Measurements from ENCODE around the gene PDLIM3.
"Not testable (repeated sequence)": the region's sequence is repeated elsewhere in the genome, so short reads cannot be mapped to it uniquely, and the experiment has no call there.

PDLIM3 gene

DNA sequence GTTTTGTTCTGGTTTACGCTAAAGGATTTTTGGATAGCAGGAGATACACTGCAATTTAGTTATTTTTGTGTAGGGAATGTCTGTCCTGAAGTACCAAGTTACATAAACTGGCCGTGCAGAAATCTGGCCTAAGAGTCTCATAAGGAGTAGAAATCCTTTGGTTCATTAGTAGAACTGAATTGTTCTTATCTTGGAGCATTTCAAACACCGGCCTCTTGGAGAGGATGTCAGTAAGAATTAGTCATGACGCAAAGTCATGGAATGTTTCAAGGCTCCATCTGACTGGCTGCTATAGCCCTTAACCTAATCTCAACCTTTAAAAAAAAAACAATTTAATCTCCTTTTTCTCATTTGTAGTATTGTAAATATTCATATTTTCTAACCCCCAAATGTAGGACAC is 15.2 kb downstream of the PDLIM3 start:
- H3K4me3 ChIP-seq (ENCODE audit: low read length in 2 of 2): no peak overlapping the region

DNA sequence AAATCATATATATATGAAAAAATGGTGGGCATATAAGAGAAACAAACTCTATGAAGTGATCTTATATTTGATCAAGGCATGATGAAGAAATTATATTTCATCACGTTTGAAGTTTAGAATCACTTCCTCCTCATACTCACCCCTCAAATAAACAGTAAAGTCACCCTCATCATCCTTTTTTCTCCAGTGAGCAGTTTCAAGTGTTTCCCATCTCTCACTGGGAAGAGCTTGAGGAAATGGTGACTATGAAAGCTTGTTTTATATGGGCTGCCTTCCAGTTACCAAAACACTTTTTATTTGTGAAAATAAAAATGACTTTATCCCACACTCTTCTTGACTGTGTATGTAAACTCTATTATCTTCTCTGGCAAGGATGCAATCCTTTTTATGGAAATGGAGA is 16.8 kb downstream of the PDLIM3 start:
- no peaks in the 10 kb centered on the region for H3K36me3 ChIP-seq (ENCODE audit: control insufficient read depth in 2 of 2, insufficient read depth in 2 of 2, low read length in 2 of 2)
- H3K4me3 ChIP-seq (ENCODE audit: low read length in 2 of 2): no peak overlapping the region
- peaks cover 5 to 8% of the 10 kb centered on the region in 2 donors for H3K4me1 ChIP-seq (ENCODE audit: control insufficient read depth in 2 of 2, insufficient read depth in 2 of 2, low read length in 2 of 2)
- no peak overlapping the region for H3K27ac ChIP-seq (ENCODE audit: low read depth in 2 of 2, low read length in 2 of 2)
- H3K9ac ChIP-seq (ENCODE audit: low read depth in 1 of 2, low read length in 2 of 2): no peak overlapping the region
- peaks cover 0 to 4% of the 10 kb centered on the region in 2 donors for H3K27me3 ChIP-seq (ENCODE audit: control insufficient read depth in 2 of 2, insufficient read depth in 2 of 2, low read length in 2 of 2)
- H3K9me3 ChIP-seq (ENCODE audit: control insufficient read depth in 2 of 2, low read length in 2 of 2): no peaks in the 10 kb centered on the region

More for the DNA sequence above, 15.2 kb downstream of the PDLIM3 start:
- Histone ChIP-seq H3K36me3 (ENCODE audit: control insufficient read depth in 2 of 2, insufficient read depth in 2 of 2, low read length in 2 of 2) (peaks cover 0 to 2% of the 10 kb centered on the region in 2 donors), H3K4me1 (ENCODE audit: control insufficient read depth in 2 of 2, insufficient read depth in 2 of 2, low read length in 2 of 2) (no peaks in the 10 kb centered on the region), H3K9me3 (ENCODE audit: control insufficient read depth in 2 of 2, low read length in 2 of 2) (no peaks in the 10 kb centered on the region), H3K9ac (ENCODE audit: low read depth in 1 of 2, low read length in 2 of 2) (no peak overlapping the region), H3K27me3 (ENCODE audit: control insufficient read depth in 2 of 2, insufficient read depth in 2 of 2, low read length in 2 of 2) (peaks cover 0 to 6% of the 10 kb centered on the region in 2 donors), H3K27ac (ENCODE audit: low read depth in 2 of 2, low read length in 2 of 2) (no peak overlapping the region)

DNA sequence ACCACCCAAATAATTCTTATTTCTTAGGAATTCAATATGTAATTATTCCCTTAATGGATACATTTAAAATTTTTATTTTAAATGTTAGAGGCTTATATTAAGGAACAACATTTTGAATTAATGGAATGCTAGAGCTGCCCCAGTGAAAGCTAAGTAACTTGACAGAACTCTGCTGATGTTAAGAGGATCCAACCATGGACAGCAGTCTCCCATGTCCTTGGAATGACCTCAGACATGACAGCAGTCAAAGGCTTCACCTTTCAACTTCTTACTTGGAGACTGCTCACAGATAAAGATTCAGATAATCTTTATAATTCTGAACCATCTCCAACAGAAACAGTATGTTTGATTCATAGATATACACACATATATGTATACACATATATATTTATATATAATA is 17.2 kb downstream of the PDLIM3 start:
- H3K9ac ChIP-seq (ENCODE audit: low read depth in 1 of 2, low read length in 2 of 2): no peak overlapping the region
- H3K4me3 ChIP-seq (ENCODE audit: low read length in 2 of 2): no peak overlapping the region
- no peaks in the 10 kb centered on the region for H3K9me3 ChIP-seq (ENCODE audit: control insufficient read depth in 2 of 2, low read length in 2 of 2)
- H3K27me3 ChIP-seq (ENCODE audit: control insufficient read depth in 2 of 2, insufficient read depth in 2 of 2, low read length in 2 of 2): peaks cover 0 to 4% of the 10 kb centered on the region in 2 donors
- no peak overlapping the region for H3K27ac ChIP-seq (ENCODE audit: low read depth in 2 of 2, low read length in 2 of 2)
- H3K36me3 ChIP-seq (ENCODE audit: control insufficient read depth in 2 of 2, insufficient read depth in 2 of 2, low read length in 2 of 2): no peaks in the 10 kb centered on the region
- H3K4me1 ChIP-seq (ENCODE audit: control insufficient read depth in 2 of 2, insufficient read depth in 2 of 2, low read length in 2 of 2): peaks cover 8 to 11% of the 10 kb centered on the region in 2 donors

DNA sequence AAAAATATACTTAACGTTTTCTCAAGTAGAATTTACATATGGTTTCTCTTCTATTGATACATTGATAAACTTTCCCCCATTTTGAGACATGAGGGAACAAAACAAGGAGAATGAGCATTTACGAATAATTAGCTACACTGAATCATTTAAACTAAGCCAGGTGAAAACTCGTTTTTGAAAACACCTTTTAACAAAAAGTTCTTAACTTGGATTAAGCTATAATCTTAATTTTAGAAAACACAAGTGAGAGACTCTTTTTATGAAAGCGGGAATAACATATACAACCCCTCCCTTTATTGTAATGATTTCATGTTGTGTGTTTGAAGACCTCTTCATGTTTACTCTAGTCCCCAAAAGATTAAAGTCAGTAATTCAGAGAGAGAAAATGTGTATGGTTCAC is 20.1 kb downstream of the PDLIM3 start:
- Histone ChIP-seq H3K27me3 (ENCODE audit: control insufficient read depth in 2 of 2, insufficient read depth in 2 of 2, low read length in 2 of 2) (peaks cover 0 to 4% of the 10 kb centered on the region in 2 donors), H3K27ac (ENCODE audit: low read depth in 2 of 2, low read length in 2 of 2) (no peak overlapping the region), H3K9me3 (ENCODE audit: control insufficient read depth in 2 of 2, low read length in 2 of 2) (no peaks in the 10 kb centered on the region), H3K9ac (ENCODE audit: low read depth in 1 of 2, low read length in 2 of 2) (no peak overlapping the region), H3K4me3 (ENCODE audit: low read length in 2 of 2) (no peak overlapping the region), H3K4me1 (ENCODE audit: control insufficient read depth in 2 of 2, insufficient read depth in 2 of 2, low read length in 2 of 2) (peaks cover 11 to 15% of the 10 kb centered on the region in 2 donors), H3K36me3 (ENCODE audit: control insufficient read depth in 2 of 2, insufficient read depth in 2 of 2, low read length in 2 of 2) (no peaks in the 10 kb centered on the region)

DNA sequence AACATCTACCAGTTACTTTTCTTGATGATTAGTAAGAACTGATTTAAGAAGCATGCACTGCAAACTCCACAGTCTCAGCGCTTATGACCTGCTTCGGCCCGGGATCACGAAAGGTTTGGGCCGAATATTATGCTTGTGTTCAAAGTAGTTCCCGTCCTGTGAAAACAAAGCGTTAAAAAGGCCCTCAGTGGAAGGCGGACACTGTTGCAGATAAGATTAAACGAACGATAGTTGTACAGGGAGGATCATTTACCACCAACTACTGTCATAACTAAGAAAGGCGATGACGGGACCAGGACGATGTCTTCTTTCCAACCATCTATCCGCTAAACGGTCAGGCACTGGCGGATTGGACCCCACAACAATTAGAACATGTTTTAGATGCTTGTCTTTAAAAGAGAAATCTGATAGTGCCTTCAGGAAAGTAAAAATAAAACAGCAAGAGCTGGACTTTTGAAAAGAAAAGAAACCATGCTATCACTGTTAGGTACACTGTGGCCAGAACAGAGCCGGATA is 21.1 kb downstream of the PDLIM3 start:
- peak overlapping the region in 1 of 2 donors; percentile 22 for H3K27ac ChIP-seq (ENCODE audit: low read depth in 2 of 2, low read length in 2 of 2)
- no peaks in the 10 kb centered on the region for H3K36me3 ChIP-seq (ENCODE audit: control insufficient read depth in 2 of 2, insufficient read depth in 2 of 2, low read length in 2 of 2)
- H3K4me1 ChIP-seq (ENCODE audit: control insufficient read depth in 2 of 2, insufficient read depth in 2 of 2, low read length in 2 of 2): peaks cover 11 to 15% of the 10 kb centered on the region in 2 donors
- H3K9ac ChIP-seq (ENCODE audit: low read depth in 1 of 2, low read length in 2 of 2): no peak overlapping the region
- peaks cover 0 to 4% of the 10 kb centered on the region in 2 donors for H3K27me3 ChIP-seq (ENCODE audit: control insufficient read depth in 2 of 2, insufficient read depth in 2 of 2, low read length in 2 of 2)
- peak overlapping the region; percentile 21 to 55 for H3K4me3 ChIP-seq (ENCODE audit: low read length in 2 of 2)
- no peaks in the 10 kb centered on the region for H3K9me3 ChIP-seq (ENCODE audit: control insufficient read depth in 2 of 2, low read length in 2 of 2)

DNA sequence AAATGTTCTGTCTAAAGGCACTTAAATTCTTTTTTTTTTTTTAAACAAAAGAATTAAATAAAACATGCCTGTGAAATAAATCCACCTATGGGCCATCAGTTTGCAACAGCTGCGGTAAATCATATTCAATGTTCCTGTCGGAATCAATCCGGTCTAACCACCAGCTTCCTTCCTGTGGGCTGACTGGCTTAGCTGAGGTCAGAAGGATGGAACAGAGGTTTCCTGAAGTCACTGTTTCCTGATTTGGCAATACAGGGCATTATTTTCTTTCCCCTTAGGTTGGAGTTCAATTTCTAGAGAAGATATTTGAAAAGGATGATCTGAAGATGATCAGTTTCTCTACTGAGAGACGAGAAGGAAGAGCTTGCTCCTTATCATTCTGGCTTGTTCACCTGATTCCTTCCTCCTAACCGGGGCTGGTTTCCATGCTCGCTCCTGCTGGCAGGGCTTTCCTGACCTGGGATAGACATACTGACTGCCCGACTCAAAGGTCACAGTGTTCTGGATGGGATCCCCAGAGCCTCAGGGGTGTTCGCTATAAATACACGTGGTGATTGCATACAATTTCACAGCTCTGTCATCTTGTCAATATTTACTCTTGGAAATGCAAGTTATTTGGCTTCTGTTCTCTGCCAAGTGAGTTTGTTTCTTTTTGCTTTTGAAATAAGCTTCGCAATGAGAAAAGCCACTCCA is 21.7 kb downstream of the PDLIM3 start:
- peak overlapping the region; percentile 21 to 55 for H3K4me3 ChIP-seq (ENCODE audit: low read length in 2 of 2)
- no peak overlapping the region for H3K9ac ChIP-seq (ENCODE audit: low read depth in 1 of 2, low read length in 2 of 2)
- peaks cover 0 to 4% of the 10 kb centered on the region in 2 donors for H3K27me3 ChIP-seq (ENCODE audit: control insufficient read depth in 2 of 2, insufficient read depth in 2 of 2, low read length in 2 of 2)
- H3K27ac ChIP-seq (ENCODE audit: low read depth in 2 of 2, low read length in 2 of 2): peak overlapping the region; percentile 6 to 56
- H3K9me3 ChIP-seq (ENCODE audit: control insufficient read depth in 2 of 2, low read length in 2 of 2): no peaks in the 10 kb centered on the region
- H3K36me3 ChIP-seq (ENCODE audit: control insufficient read depth in 2 of 2, insufficient read depth in 2 of 2, low read length in 2 of 2): no peaks in the 10 kb centered on the region
- peaks cover 11 to 15% of the 10 kb centered on the region in 2 donors for H3K4me1 ChIP-seq (ENCODE audit: control insufficient read depth in 2 of 2, insufficient read depth in 2 of 2, low read length in 2 of 2)

DNA sequence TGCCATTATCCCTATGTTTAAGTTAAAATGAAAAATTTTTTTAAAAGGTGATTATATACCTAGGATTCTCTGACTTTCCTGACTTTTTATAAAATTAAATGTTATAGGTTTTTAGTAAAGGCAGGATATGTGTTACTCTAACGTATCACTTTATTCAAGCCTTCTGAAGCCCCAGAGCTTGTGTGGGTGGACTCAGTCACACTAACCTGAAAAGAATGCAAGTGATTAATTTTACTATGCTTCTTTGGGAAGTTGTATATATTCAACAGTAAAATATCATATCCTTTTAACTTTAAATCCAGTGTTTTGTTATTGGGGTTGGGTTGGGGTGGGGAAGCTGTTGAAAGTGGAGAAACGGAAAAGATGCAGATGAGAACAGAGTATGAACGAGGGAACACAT is 22.8 kb downstream of the PDLIM3 start:
- Histone ChIP-seq H3K27ac (ENCODE audit: low read depth in 2 of 2, low read length in 2 of 2) (peak overlapping the region in 1 of 2 donors; percentile 7), H3K9ac (ENCODE audit: low read depth in 1 of 2, low read length in 2 of 2) (no peak overlapping the region), H3K4me3 (ENCODE audit: low read length in 2 of 2) (no peak overlapping the region), H3K27me3 (ENCODE audit: control insufficient read depth in 2 of 2, insufficient read depth in 2 of 2, low read length in 2 of 2) (peaks cover 0 to 4% of the 10 kb centered on the region in 2 donors), H3K36me3 (ENCODE audit: control insufficient read depth in 2 of 2, insufficient read depth in 2 of 2, low read length in 2 of 2) (no peaks in the 10 kb centered on the region), H3K4me1 (ENCODE audit: control insufficient read depth in 2 of 2, insufficient read depth in 2 of 2, low read length in 2 of 2) (peaks cover 11 to 15% of the 10 kb centered on the region in 2 donors), H3K9me3 (ENCODE audit: control insufficient read depth in 2 of 2, low read length in 2 of 2) (no peaks in the 10 kb centered on the region)

DNA sequence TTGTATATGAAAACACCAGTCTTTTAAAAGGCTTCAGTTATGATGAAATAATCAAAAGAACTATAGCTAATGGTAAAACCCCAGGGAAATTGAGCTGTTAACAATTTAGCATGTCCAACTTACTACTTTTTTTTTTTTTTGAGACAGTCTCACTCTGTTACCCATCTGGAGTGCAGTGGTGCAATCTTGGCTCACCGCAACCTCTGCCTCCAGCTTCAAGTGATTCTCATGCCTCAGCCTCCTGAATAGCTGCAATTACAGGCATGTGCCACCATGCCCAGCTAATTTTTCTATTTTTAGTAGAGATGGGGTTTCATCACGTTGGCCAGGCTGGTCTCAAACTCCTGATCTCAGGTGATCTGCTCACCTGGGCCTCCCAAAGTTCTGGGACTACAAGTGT is 24.1 kb downstream of the PDLIM3 start:
- H3K36me3 ChIP-seq (ENCODE audit: control insufficient read depth in 2 of 2, insufficient read depth in 2 of 2, low read length in 2 of 2); H3K9me3 ChIP-seq (ENCODE audit: control insufficient read depth in 2 of 2, low read length in 2 of 2); H3K27ac ChIP-seq (ENCODE audit: low read depth in 2 of 2, low read length in 2 of 2); H3K27me3 ChIP-seq (ENCODE audit: control insufficient read depth in 2 of 2, insufficient read depth in 2 of 2, low read length in 2 of 2); H3K4me3 ChIP-seq (ENCODE audit: low read length in 2 of 2); H3K9ac ChIP-seq (ENCODE audit: low read depth in 1 of 2, low read length in 2 of 2): not testable (repeated sequence)
- H3K4me1 ChIP-seq (ENCODE audit: control insufficient read depth in 2 of 2, insufficient read depth in 2 of 2, low read length in 2 of 2): peaks cover 11 to 15% of the 10 kb centered on the region in 2 donors

DNA sequence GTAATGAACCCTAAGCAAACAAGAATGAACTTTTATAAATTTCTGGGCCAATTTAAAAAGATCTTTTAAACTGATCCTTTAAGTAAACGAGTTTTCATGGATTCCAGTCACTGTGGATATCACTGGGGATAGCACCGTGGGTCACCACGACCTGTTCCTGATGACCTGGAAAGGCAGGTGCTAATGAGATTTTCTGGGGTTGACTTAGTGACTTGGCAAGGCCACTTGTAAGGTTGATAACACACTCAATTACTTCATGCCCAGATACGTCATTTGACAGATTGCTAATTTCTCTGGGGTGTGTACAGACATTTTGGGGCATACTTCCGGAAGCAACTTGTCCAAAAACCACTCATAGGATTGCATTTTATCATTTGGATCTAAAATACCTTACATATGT is 24.5 kb downstream of the PDLIM3 start:
- no peak overlapping the region for H3K9ac ChIP-seq (ENCODE audit: low read depth in 1 of 2, low read length in 2 of 2)
- no peaks in the 10 kb centered on the region for H3K27me3 ChIP-seq (ENCODE audit: control insufficient read depth in 2 of 2, insufficient read depth in 2 of 2, low read length in 2 of 2)
- H3K4me3 ChIP-seq (ENCODE audit: low read length in 2 of 2): no peak overlapping the region
- H3K36me3 ChIP-seq (ENCODE audit: control insufficient read depth in 2 of 2, insufficient read depth in 2 of 2, low read length in 2 of 2): no peaks in the 10 kb centered on the region
- no peak overlapping the region for H3K27ac ChIP-seq (ENCODE audit: low read depth in 2 of 2, low read length in 2 of 2)
- no peaks in the 10 kb centered on the region for H3K9me3 ChIP-seq (ENCODE audit: control insufficient read depth in 2 of 2, low read length in 2 of 2)
- peaks cover 11 to 15% of the 10 kb centered on the region in 2 donors for H3K4me1 ChIP-seq (ENCODE audit: control insufficient read depth in 2 of 2, insufficient read depth in 2 of 2, low read length in 2 of 2)

DNA sequence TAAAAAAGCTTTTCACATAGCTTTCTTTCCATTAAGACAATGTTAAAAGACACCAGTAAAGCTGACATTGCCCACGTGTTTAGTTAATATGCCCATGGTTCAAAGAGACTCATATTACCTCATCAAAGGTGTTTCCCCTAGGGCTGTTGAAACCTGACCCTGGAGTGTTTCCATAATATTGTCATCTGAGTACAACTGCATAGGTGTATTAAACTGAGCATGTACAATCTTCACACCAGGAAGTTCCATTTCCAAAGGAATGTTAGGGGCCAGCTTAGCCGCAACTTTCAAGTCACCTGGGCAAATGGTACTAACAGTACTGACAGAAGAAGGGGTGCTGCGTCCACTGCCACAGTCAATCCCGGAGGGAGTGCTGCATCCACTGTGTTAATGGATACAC is 27.1 kb downstream of the PDLIM3 start:
- Histone ChIP-seq H3K36me3 (ENCODE audit: control insufficient read depth in 2 of 2, insufficient read depth in 2 of 2, low read length in 2 of 2) (no peaks in the 10 kb centered on the region), H3K9ac (ENCODE audit: low read depth in 1 of 2, low read length in 2 of 2) (no peak overlapping the region), H3K27ac (ENCODE audit: low read depth in 2 of 2, low read length in 2 of 2) (no peak overlapping the region), H3K9me3 (ENCODE audit: control insufficient read depth in 2 of 2, low read length in 2 of 2) (no peaks in the 10 kb centered on the region), H3K4me3 (ENCODE audit: low read length in 2 of 2) (no peak overlapping the region), H3K27me3 (ENCODE audit: control insufficient read depth in 2 of 2, insufficient read depth in 2 of 2, low read length in 2 of 2) (no peaks in the 10 kb centered on the region), H3K4me1 (ENCODE audit: control insufficient read depth in 2 of 2, insufficient read depth in 2 of 2, low read length in 2 of 2) (peaks cover 4 to 6% of the 10 kb centered on the region in 2 donors)

All from mucosa of rectum (tissue), 2 donors.